ENCODE results near the gene HECA. TPM values are rescaled to one million over a fixed set of nuclear protein-coding genes. Genes with fewer than 3 reads are reported as not detected.
A peak's percentile ranks its signal among the peaks of the same experiment; 100 is the strongest.

Gene HECA
- 68.8 and 90.8 TPM in 2 replicates for total RNA-seq (2014; rRNA removed; shearing (Covaris generic); ENCODE audit: low replicate concordance)

- H3K9me3 ChIP-seq (ENCODE audit: low read length) = no peaks in the 10 kb centered on the region
- H2AFZ ChIP-seq (ENCODE audit: low read length) = peak within 1 kb of the TSS; percentile 49; the same call in 1 of the 2 replicates
- DNase-seq = peak; percentile 97
- H3K79me2 ChIP-seq (ENCODE audit: low read length) = peaks cover 44% of the 10 kb centered on the region
- peak within 1 kb of the TSS; percentile 88 for H3K9ac ChIP-seq (ENCODE audit: low read length)
- peaks cover 73% of the 10 kb centered on the region for H3K4me1 ChIP-seq (ENCODE audit: low read length)
- no peaks in the 10 kb centered on the region for H3K9me2 ChIP-seq (replicated peaks; ENCODE audit: insufficient read depth, low read length)
- peak within 1 kb of the TSS; percentile 92 for H3K27ac ChIP-seq (ENCODE audit: low read length)
- no peaks in the 10 kb centered on the region for H3K27me3 ChIP-seq (ENCODE audit: low read length)
- no peaks in the 10 kb centered on the region for H4K20me1 ChIP-seq (ENCODE audit: insufficient read depth, low read depth, low read length)
- peak within 1 kb of the TSS; percentile 77 for H3K4me2 ChIP-seq (ENCODE audit: low read depth, low read length, poor library complexity, severe bottlenecking)
- peaks cover 9% of the 10 kb centered on the region for H3K36me3 ChIP-seq (ENCODE audit: insufficient read depth, low read length)
- H3K4me3 ChIP-seq (ENCODE audit: low read length) = peak within 1 kb of the TSS; percentile 87
Observed at GRCh38 chr6:139134817-139135577, at the start of gene HECA. Gene HECA (plus strand): TSS chr6:139135080. CDS start chr6:139135397, 317 bp downstream.

DNA sequence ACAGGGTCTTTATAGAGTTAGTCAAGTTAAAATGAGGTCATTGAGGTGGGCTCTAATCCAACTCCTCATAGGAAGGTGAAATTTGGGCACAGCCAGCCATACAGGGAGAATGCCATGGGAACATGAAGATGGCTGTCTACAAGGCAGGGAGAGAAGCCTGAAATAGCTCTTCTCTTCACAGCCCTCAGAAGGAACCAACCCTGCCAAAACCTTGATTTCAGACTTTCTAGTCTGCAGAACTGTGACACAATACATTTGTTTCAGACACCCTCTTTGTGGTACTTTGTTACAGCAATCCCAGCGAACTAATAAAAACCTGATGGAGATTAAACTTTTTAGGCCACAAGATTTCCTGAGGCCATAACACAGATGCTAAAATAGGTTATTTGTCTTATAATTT, 43.1 kb upstream of the HECA start:
- no peaks in the 10 kb centered on the region for H3K36me3 ChIP-seq (ENCODE audit: insufficient read depth, low read length)
- no peak overlapping the region for H2AFZ ChIP-seq (ENCODE audit: low read length)
- no peaks in the 10 kb centered on the region for H3K9me2 ChIP-seq (replicated peaks; ENCODE audit: insufficient read depth, low read length)
- H3K4me1 ChIP-seq (ENCODE audit: low read length) = no peaks in the 10 kb centered on the region
- no peak overlapping the region for H3K4me2 ChIP-seq (ENCODE audit: low read depth, low read length, poor library complexity, severe bottlenecking)
- no peaks in the 10 kb centered on the region for H3K27me3 ChIP-seq (ENCODE audit: low read length)
- H3K9me3 ChIP-seq (ENCODE audit: low read length) = no peaks in the 10 kb centered on the region
- no peak overlapping the region for H3K27ac ChIP-seq (ENCODE audit: low read length)
- DNase-seq = no peak
- no peak overlapping the region for H3K9ac ChIP-seq (ENCODE audit: low read length)
- no peaks in the 10 kb centered on the region for H3K79me2 ChIP-seq (ENCODE audit: low read length)
- H3K4me3 ChIP-seq (ENCODE audit: low read length) = no peak overlapping the region
- H4K20me1 ChIP-seq (ENCODE audit: insufficient read depth, low read depth, low read length) = no peaks in the 10 kb centered on the region

DNA sequence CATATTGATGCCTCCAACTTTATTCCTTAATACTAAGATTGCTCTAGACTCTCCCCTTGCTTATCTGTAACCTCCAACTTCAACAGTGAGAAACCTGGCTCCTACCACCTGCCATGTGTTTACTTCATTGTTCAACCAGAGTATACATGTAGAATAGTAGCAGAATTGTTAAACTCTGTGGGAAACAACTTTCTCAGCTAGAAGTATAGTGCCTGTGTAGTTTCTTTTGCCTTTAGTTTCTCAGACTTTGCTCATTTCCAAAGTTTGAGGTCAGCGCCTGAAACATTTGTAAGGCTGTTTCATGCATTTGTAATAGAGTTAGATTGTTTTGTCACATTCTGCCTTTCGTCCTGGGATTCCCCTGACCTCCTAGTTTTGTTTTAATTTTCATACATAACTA, 34.9 kb upstream of the HECA start:
- Histone ChIP-seq H3K27ac (ENCODE audit: low read length) (no peak overlapping the region), H3K9me3 (ENCODE audit: low read length) (no peaks in the 10 kb centered on the region), H3K9me2 (replicated peaks; ENCODE audit: insufficient read depth, low read length) (no peaks in the 10 kb centered on the region), H3K9ac (ENCODE audit: low read length) (no peak overlapping the region), H3K4me2 (ENCODE audit: low read depth, low read length, poor library complexity, severe bottlenecking) (no peak overlapping the region), H4K20me1 (ENCODE audit: insufficient read depth, low read depth, low read length) (no peaks in the 10 kb centered on the region), H3K27me3 (ENCODE audit: low read length) (no peaks in the 10 kb centered on the region), H3K4me1 (ENCODE audit: low read length) (no peaks in the 10 kb centered on the region), H3K4me3 (ENCODE audit: low read length) (no peak overlapping the region), H3K36me3 (ENCODE audit: insufficient read depth, low read length) (no peaks in the 10 kb centered on the region), H2AFZ (ENCODE audit: low read length) (no peak overlapping the region), H3K79me2 (ENCODE audit: low read length) (no peaks in the 10 kb centered on the region)
- DNase-seq = no peak

DNA sequence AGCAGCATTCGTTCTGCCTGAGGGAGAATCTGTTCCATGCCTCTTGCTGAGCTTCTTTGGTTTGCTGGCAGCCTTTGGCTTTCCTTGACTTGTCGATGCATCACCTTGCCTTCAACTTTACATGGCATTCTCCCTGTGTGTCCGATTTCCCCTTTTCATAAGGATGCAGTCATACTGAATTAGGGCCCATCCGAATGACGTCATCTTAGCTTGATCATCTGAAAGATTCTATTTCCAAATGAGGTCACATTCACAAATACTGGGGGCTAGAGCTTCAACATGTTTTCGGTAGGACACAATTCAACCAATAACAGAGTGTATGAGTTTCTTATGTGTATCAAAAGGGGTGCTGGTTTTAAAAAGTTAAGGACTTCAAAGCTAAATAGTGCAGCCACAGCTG, 27.8 kb upstream of the HECA start:
- H2AFZ ChIP-seq (ENCODE audit: low read length) = no peak overlapping the region
- H3K9me2 ChIP-seq (replicated peaks; ENCODE audit: insufficient read depth, low read length) = no peaks in the 10 kb centered on the region
- no peaks in the 10 kb centered on the region for H3K9me3 ChIP-seq (ENCODE audit: low read length)
- no peaks in the 10 kb centered on the region for H3K4me1 ChIP-seq (ENCODE audit: low read length)
- DNase-seq = no peak
- no peak overlapping the region for H3K9ac ChIP-seq (ENCODE audit: low read length)
- no peak overlapping the region for H3K4me2 ChIP-seq (ENCODE audit: low read depth, low read length, poor library complexity, severe bottlenecking)
- no peaks in the 10 kb centered on the region for H3K79me2 ChIP-seq (ENCODE audit: low read length)
- no peaks in the 10 kb centered on the region for H3K27me3 ChIP-seq (ENCODE audit: low read length)
- H4K20me1 ChIP-seq (ENCODE audit: insufficient read depth, low read depth, low read length) = no peaks in the 10 kb centered on the region
- H3K36me3 ChIP-seq (ENCODE audit: insufficient read depth, low read length) = no peaks in the 10 kb centered on the region
- H3K4me3 ChIP-seq (ENCODE audit: low read length) = no peak overlapping the region
- no peak overlapping the region for H3K27ac ChIP-seq (ENCODE audit: low read length)

DNA sequence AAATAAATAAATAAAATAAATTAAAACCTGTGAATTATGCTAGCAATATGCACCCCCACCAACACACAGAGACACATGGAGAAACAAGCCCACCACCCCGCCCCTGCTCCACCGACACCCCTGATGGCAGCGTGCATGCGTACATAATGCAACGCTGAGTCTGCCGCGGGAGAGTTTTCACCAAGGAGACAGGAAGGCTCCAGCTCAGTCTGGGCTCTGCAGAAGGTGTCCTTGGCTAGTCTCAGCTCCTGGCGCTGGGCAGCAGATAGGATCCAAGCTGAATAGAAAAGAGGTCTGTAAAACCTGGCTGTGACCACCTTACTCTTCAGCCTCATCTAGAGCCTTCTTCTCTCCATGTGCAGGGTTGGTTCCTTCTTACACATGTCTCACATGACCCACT, 26.5 kb upstream of the HECA start:
- Histone ChIP-seq H3K79me2 (ENCODE audit: low read length) (no peaks in the 10 kb centered on the region), H3K9ac (ENCODE audit: low read length) (no peak overlapping the region), H3K4me3 (ENCODE audit: low read length) (no peak overlapping the region), H3K9me3 (ENCODE audit: low read length) (no peaks in the 10 kb centered on the region), H3K27ac (ENCODE audit: low read length) (no peak overlapping the region), H3K36me3 (ENCODE audit: insufficient read depth, low read length) (no peaks in the 10 kb centered on the region), H4K20me1 (ENCODE audit: insufficient read depth, low read depth, low read length) (no peaks in the 10 kb centered on the region), H3K9me2 (replicated peaks; ENCODE audit: insufficient read depth, low read length) (no peaks in the 10 kb centered on the region), H3K4me1 (ENCODE audit: low read length) (no peaks in the 10 kb centered on the region), H3K27me3 (ENCODE audit: low read length) (no peaks in the 10 kb centered on the region), H3K4me2 (ENCODE audit: low read depth, low read length, poor library complexity, severe bottlenecking) (no peak overlapping the region), H2AFZ (ENCODE audit: low read length) (no peak overlapping the region)
- DNase-seq = no peak

DNA sequence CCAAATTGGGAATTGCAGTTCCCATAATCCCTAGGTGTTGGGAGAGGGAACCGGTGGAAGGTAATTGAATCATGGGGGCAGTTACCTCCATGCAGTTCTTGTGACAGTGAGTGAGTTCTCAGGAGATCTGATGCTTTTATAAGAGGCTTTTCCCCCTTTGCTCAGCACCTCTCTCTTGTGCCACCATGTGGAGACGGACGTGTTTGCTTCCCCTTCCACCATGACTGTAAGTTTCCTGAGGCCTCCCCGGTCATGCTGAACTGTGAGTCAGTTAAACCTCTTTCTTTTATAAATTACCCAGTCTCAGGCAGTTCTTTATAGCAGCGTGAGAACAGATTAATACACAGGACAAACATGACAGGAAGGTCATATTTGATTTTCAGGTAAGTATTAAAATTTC, 25.3 kb upstream of the HECA start:
- Histone ChIP-seq H3K9me3 (ENCODE audit: low read length) (no peaks in the 10 kb centered on the region), H3K4me3 (ENCODE audit: low read length) (no peak overlapping the region), H3K9me2 (replicated peaks; ENCODE audit: insufficient read depth, low read length) (no peaks in the 10 kb centered on the region), H3K4me2 (ENCODE audit: low read depth, low read length, poor library complexity, severe bottlenecking) (no peak overlapping the region), H3K79me2 (ENCODE audit: low read length) (no peaks in the 10 kb centered on the region), H3K36me3 (ENCODE audit: insufficient read depth, low read length) (no peaks in the 10 kb centered on the region), H3K27me3 (ENCODE audit: low read length) (no peaks in the 10 kb centered on the region), H4K20me1 (ENCODE audit: insufficient read depth, low read depth, low read length) (no peaks in the 10 kb centered on the region), H3K27ac (ENCODE audit: low read length) (no peak overlapping the region), H3K4me1 (ENCODE audit: low read length) (peaks cover 2% of the 10 kb centered on the region), H2AFZ (ENCODE audit: low read length) (no peak overlapping the region), H3K9ac (ENCODE audit: low read length) (no peak overlapping the region)
- DNase-seq = peak; percentile 80

- Histone ChIP-seq H3K4me2 (ENCODE audit: low read depth, low read length, poor library complexity, severe bottlenecking) (no peak overlapping the region), H3K27me3 (ENCODE audit: low read length) (no peaks in the 10 kb centered on the region), H2AFZ (ENCODE audit: low read length) (no peak overlapping the region), H3K27ac (ENCODE audit: low read length) (no peak overlapping the region), H4K20me1 (ENCODE audit: insufficient read depth, low read depth, low read length) (no peaks in the 10 kb centered on the region), H3K9ac (ENCODE audit: low read length) (no peak overlapping the region), H3K9me3 (ENCODE audit: low read length) (no peaks in the 10 kb centered on the region), H3K79me2 (ENCODE audit: low read length) (no peaks in the 10 kb centered on the region), H3K36me3 (ENCODE audit: insufficient read depth, low read length) (no peaks in the 10 kb centered on the region), H3K9me2 (replicated peaks; ENCODE audit: insufficient read depth, low read length) (no peaks in the 10 kb centered on the region), H3K4me1 (ENCODE audit: low read length) (peaks cover 24% of the 10 kb centered on the region), H3K4me3 (ENCODE audit: low read length) (no peak overlapping the region)
- no peak for DNase-seq
Observed at GRCh38 chr6:139112146-139112545, 22.7 kb upstream of the HECA start.

DNA sequence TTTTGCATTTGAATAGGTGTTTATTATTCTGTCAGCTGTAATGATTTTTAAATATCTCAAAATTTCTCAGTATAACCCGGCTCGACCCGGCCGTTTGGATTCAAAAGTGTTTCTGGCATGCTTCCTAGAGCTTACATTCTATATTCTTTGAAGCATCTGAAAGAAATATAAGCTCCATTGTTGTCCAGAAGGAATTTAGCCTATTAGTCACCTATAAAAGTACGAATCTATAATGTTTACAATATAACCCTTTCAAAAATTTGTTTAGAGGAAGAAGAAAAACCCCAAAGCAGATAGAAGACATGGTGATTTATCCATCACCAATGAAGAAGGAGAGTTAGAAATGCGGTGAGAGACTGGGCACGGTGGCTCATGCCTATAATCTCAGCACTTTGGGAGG, 22.3 kb upstream of the HECA start:
- DNase-seq = no peak
- Histone ChIP-seq H3K4me1 (ENCODE audit: low read length) (peaks cover 24% of the 10 kb centered on the region), H3K9ac (ENCODE audit: low read length) (no peak overlapping the region), H2AFZ (ENCODE audit: low read length) (no peak overlapping the region), H3K79me2 (ENCODE audit: low read length) (no peaks in the 10 kb centered on the region), H3K9me2 (replicated peaks; ENCODE audit: insufficient read depth, low read length) (no peaks in the 10 kb centered on the region), H3K27me3 (ENCODE audit: low read length) (no peaks in the 10 kb centered on the region), H3K9me3 (ENCODE audit: low read length) (no peaks in the 10 kb centered on the region), H3K4me2 (ENCODE audit: low read depth, low read length, poor library complexity, severe bottlenecking) (no peak overlapping the region), H3K27ac (ENCODE audit: low read length) (no peak overlapping the region), H3K36me3 (ENCODE audit: insufficient read depth, low read length) (no peaks in the 10 kb centered on the region), H3K4me3 (ENCODE audit: low read length) (no peak overlapping the region), H4K20me1 (ENCODE audit: insufficient read depth, low read depth, low read length) (no peaks in the 10 kb centered on the region)
